ENCODE measurements around the gene PTPRM. TPM values are rescaled to one million over a fixed set of nuclear protein-coding genes. Genes with fewer than 3 reads are reported as not detected.

PTPRM gene
- total and polyA plus RNA-seq, 2 of the 4 experiments (the other 2 are of a cell fraction): 28.3 to 51.2 TPM

DNA sequence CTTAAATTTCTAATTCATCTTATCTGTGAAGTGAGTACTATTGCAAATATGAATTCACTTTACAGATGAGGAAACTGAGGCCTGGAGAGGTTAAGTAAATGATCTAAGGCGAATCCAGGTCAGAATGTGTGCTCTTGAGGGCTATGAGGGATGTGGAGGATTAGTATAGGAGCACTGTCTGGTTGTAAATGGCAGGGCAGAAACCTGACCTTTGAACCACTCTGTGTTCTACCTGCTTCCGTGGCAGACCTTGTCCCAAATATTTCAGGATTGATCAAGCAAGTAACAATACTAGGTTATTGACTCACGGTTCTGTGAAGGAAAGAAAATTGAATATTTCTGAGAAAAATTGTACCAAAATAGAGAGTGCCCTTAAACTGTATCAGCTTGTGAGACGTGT is 74.7 kb downstream of the PTPRM start:
- H3K23ac ChIP-seq (ENCODE audit: low read depth, low read length): no peak overlapping the region
- no TSS peak for BruUV-seq (replicated peaks)
- H3K4me2 ChIP-seq (ENCODE audit: low read depth, low read length): no peak overlapping the region
- H3K18ac ChIP-seq (ENCODE audit: low read depth, low read length): no peak overlapping the region
- H2AK5ac ChIP-seq (ENCODE audit: low read depth, low read length): no peak overlapping the region
- ATAC-seq (ENCODE audit: low read depth): no peak
- ChIA-PET CTCF (no interaction called here), POLR2A (ENCODE audit: unreplicated experiment) (no interaction called here)
- no peaks in the 10 kb centered on the region for H4K20me1 ChIP-seq (ENCODE audit: insufficient read depth, low read length)
- H2BK15ac ChIP-seq (ENCODE audit: low read depth, low read length): no peak overlapping the region
- no peak overlapping the region for H4K91ac ChIP-seq (ENCODE audit: insufficient read depth, low read depth, low read length)
- no peak overlapping the region for H3K4me3 ChIP-seq (ENCODE audit: insufficient read depth, low read depth, low read length)
- dilution Hi-C loops (cut with HindIII; ENCODE audit: low sequenced_read_pairs, unreplicated experiment) (no loop called here), in situ Hi-C loops (cut with MboI; ENCODE audit: low sequenced_read_pairs) (no loop called here), intact Hi-C loops (cut with micrococcal nuclease) (no loop called here)
- H2BK120ac ChIP-seq (ENCODE audit: low read depth, low read length): no peak overlapping the region
- no peak overlapping the region for H2BK5ac ChIP-seq (ENCODE audit: low read depth, low read length, poor library complexity, severe bottlenecking)
- H3K4ac ChIP-seq (ENCODE audit: low read depth, low read length): no peak overlapping the region
- no peak overlapping the region for H2AFZ ChIP-seq (replicated peaks; ENCODE audit: low read length, poor library complexity)
- H4K8ac ChIP-seq (ENCODE audit: low read depth in 2 of 2, low read length in 2 of 2): no peak overlapping the region
- no peaks in the 10 kb centered on the region for H3K9me3 ChIP-seq (ENCODE audit: control insufficient read depth, insufficient read depth, low read length)
- no peak overlapping the region for H3K14ac ChIP-seq (replicated peaks; ENCODE audit: low read depth, low read length)
- WGBS, 2 experiments (ENCODE audit: extremely low coverage in 2 of 2, insufficient read length in 1 of 2): no CpG with 5 or more reads among the region's 4 CpGs
- H4K5ac ChIP-seq (ENCODE audit: low read depth, low read length): no peak overlapping the region
- no peak overlapping the region for H2BK20ac ChIP-seq (ENCODE audit: low read depth, low read length)
- H3K27me3 ChIP-seq (ENCODE audit: control insufficient read depth, insufficient read depth, low read length): no peaks in the 10 kb centered on the region
- peaks cover 0 to 16% of the 10 kb centered on the region in 2 experiments; a peak in 2 of 4 replicates for H3K79me1 ChIP-seq (ENCODE audit: low read depth in 1 of 2, low read length in 2 of 2)
- no peaks in the 10 kb centered on the region for H3K9me1 ChIP-seq (ENCODE audit: insufficient read depth, low read length)
- no peak overlapping the region for H2AK9ac ChIP-seq (replicated peaks; ENCODE audit: low read depth, low read length, poor library complexity)
- no peak overlapping the region for H3K27ac ChIP-seq (ENCODE audit: insufficient read depth, low read length)
- H3K56ac ChIP-seq (ENCODE audit: extremely low read depth, insufficient read depth, low read length): no peak overlapping the region
- DNase-seq: no peak
- H3K9ac ChIP-seq (ENCODE audit: low read depth, low read length): no peak overlapping the region
- TF ChIP-seq BHLHE40 (IDR thresholded peaks at IDR 0.05; ENCODE audit: low read depth, low read length): no peak
- TF ChIP-seq, protein P1, sequence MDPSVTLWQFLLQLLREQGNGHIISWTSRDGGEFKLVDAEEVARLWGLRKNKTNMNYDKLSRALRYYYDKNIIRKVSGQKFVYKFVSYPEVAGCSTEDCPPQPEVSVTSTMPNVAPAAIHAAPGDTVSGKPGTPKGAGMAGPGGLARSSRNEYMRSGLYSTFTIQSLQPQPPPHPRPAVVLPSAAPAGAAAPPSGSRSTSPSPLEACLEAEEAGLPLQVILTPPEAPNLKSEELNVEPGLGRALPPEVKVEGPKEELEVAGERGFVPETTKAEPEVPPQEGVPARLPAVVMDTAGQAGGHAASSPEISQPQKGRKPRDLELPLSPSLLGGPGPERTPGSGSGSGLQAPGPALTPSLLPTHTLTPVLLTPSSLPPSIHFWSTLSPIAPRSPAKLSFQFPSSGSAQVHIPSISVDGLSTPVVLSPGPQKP (IDR thresholded peaks at IDR 0.05; ENCODE audit: borderline replicate concordance, low read depth, low read length): no peak
- TF ChIP-seq RFX5 (IDR thresholded peaks at IDR 0.05; ENCODE audit: low read depth, low read length): no peak
- TF ChIP-seq CHD1 (IDR thresholded peaks at IDR 0.05; ENCODE audit: low read depth, low read length): no peak
- no peak for TF ChIP-seq MXI1 (IDR thresholded peaks at IDR 0.05; ENCODE audit: borderline replicate concordance, low read depth, low read length)
- no peak for TF ChIP-seq RAD21 (IDR thresholded peaks at IDR 0.05; ENCODE audit: low read length)
- no peak for TF ChIP-seq CEBPB (IDR thresholded peaks at IDR 0.05; ENCODE audit: low read depth, low read length)
- no peak for TF ChIP-seq FOS (IDR thresholded peaks at IDR 0.05; ENCODE audit: low read depth, low read length)
- no peak for TF ChIP-seq MAZ (IDR thresholded peaks at IDR 0.05; ENCODE audit: borderline replicate concordance, low read depth, low read length)
- TF ChIP-seq SMC3 (IDR thresholded peaks at IDR 0.05; ENCODE audit: low read depth, low read length): no peak
- no peak for TF ChIP-seq MAFK (IDR thresholded peaks at IDR 0.05; ENCODE audit: low read depth, low read length)
- no peak for TF ChIP-seq CTCF (conservative IDR thresholded peaks at IDR 0.05; ENCODE audit: low read depth, low read length)
- TF ChIP-seq NFE2L2 (IDR thresholded peaks at IDR 0.05; ENCODE audit: low read depth, low read length): no peak
- TF ChIP-seq, protein P2, sequence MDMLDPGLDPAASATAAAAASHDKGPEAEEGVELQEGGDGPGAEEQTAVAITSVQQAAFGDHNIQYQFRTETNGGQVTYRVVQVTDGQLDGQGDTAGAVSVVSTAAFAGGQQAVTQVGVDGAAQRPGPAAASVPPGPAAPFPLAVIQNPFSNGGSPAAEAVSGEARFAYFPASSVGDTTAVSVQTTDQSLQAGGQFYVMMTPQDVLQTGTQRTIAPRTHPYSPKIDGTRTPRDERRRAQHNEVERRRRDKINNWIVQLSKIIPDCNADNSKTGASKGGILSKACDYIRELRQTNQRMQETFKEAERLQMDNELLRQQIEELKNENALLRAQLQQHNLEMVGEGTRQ (IDR thresholded peaks at IDR 0.05; ENCODE audit: low read depth, low read length): no peak
- TF ChIP-seq RCOR1 (IDR thresholded peaks at IDR 0.05; ENCODE audit: insufficient replicate concordance, low read length): no peak
- TF ChIP-seq POLR2A (IDR thresholded peaks at IDR 0.05; ENCODE audit: low read depth, low read length): no peak
- no peaks in the 10 kb centered on the region for H3K36me3 ChIP-seq (ENCODE audit: control insufficient read depth, insufficient read depth, low read length)
- H3K4me1 ChIP-seq (ENCODE audit: control insufficient read depth, insufficient read depth, low read length): no peaks in the 10 kb centered on the region
